HAP-1 (cell line): ENCODE measurements around the gene TIGD3.

Experiments
- DNase-seq, 2 experiments: peaks; one replicate each; pipeline ENCODE4 v3.0.0-alpha.2; 2016 to 2020; ENCODE audit warnings: low spot score in 2 of 2
- H3K27me3 ChIP-seq: fragments of 250-450 bp; sonication (Bioruptor Pico); 2 replicates; pipeline ENCODE4 v1.5.1; 2020; ENCODE audit warnings: low read depth, mild to moderate bottlenecking, moderate library complexity
- H3K36me3 ChIP-seq: fragments of 250-450 bp; sonication (Bioruptor Pico); replicated peaks from 2 replicates; pipeline ENCODE4 v1.5.1; 2020; ENCODE audit warnings: mild to moderate bottlenecking
- H3K4me1 ChIP-seq: fragments of 250-450 bp; sonication (Bioruptor Pico); 2 replicates; pipeline ENCODE4 v1.5.1; 2020; ENCODE audit warnings: mild to moderate bottlenecking
- H3K4me3 ChIP-seq: fragments of 250-450 bp; sonication (Bioruptor Pico); 2 replicates; pipeline ENCODE4 v1.5.1; 2020; ENCODE audit warnings: mild to moderate bottlenecking, moderate library complexity
- H3K9me3 ChIP-seq: fragments of 250-450 bp; sonication (Bioruptor Pico); 2 replicates; pipeline ENCODE4 v1.5.1; 2020; ENCODE audit warnings: mild to moderate bottlenecking, moderate library complexity
- in situ Hi-C: fragments of 300-500 bp; cut with MboI; formaldehyde crosslinking; loops from 3 replicates; pipeline ENCODE4 v1.14.3; 2020; ENCODE audit warnings: low sequenced_read_pairs, inconsistent platforms, mixed read lengths

Gene TIGD3

GRCh38 chr11:65394125-65394536, 39.6 kb downstream of the TIGD3 start:
- no peaks in the 10 kb centered on the region for H3K27me3 ChIP-seq
- H3K9me3 ChIP-seq, result no peaks in the 10 kb centered on the region
- DNase-seq, result no peak
- H3K4me3 ChIP-seq, result no peak overlapping the region
- in situ Hi-C loops, result no loop called here
- H3K36me3 ChIP-seq, result peaks cover 12% of the 10 kb centered on the region
- H3K4me1 ChIP-seq, result no peaks in the 10 kb centered on the region

DNA sequence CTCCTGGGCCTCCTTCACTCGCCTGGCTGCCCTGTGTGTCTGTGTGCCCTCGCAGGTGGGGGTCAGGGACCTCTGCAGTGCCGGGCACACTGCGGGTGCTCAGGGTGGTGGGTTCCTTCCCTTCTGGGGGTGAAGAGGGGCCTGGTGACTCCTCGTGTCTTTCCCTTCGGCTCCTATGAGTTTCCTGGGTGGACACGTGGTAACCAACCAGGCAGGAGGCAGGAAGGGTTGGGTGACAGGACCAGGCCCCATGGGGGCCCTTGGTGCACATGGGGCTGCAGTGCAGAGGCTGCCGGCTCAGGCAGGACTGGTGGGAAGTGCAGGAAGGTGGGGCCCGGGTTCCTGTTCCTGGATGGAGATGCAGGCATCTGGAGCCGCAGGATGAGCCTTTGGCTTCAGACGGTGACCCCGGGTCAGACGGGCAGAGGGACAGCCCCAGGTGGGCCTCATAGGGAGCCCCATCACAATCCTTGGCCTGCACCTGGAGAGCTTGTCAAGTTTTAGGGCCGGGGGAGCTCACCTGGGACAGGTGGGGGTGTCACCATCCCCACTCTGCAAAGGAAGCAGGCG, 41.5 kb downstream of the TIGD3 start:
- H3K4me1 ChIP-seq, result no peaks in the 10 kb centered on the region
- H3K9me3 ChIP-seq, result no peaks in the 10 kb centered on the region
- H3K36me3 ChIP-seq, result peaks cover 12% of the 10 kb centered on the region
- in situ Hi-C loops, result no loop called here
- H3K4me3 ChIP-seq, result no peak overlapping the region
- H3K27me3 ChIP-seq, result no peaks in the 10 kb centered on the region
- DNase-seq, result no peak

DNA sequence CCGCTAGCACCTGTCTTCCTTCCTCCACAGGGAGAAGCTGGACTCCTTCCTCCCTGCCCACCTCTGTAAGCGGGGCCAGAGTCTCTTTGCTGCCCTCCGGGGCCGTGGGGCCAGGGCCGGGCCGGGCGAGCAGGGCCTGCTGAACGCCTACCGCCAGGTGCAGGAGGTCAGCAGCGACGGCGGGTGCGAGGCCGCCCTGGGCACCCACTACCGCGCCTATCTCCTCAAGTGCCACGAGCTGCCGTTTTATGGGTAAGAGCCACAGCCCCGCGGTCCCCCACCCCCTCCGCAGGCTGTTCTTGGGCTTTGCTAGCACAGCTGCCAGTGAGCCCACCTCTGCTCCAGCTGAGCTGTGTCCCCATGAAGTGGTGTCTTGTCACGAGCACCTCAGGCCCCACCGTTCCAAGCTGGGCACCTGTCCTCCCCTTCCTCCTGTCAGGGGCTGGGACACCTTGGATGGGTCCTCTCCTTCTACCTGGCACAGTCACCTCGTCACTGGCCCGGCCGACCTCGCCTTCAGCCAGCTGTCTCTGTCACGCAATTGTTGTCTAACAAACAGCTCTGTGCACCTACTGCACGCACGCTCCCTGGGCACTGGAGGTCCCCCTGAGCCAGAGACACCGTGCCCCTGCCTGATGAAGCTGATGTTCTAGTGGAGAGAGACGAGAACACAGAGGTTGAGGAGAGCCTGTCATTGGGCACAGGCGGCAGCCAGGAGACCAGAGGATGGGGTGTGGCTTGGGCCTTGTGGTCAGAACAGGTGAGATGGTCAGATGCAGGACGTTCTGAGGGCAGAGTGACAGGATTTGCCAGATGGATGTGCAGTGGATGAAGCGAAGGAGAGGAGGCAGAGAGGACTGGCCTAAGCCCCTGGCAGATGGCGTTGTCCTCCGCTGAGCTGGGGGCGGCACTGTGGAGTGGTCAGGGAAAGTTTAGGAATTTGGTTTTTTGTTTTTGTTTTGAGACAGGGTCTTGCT, 42.5 kb downstream of the TIGD3 start:
- H3K27me3 ChIP-seq, result no peaks in the 10 kb centered on the region
- H3K4me1 ChIP-seq, result no peaks in the 10 kb centered on the region
- no peak overlapping the region for H3K4me3 ChIP-seq
- in situ Hi-C loops, result no loop called here
- no peaks in the 10 kb centered on the region for H3K9me3 ChIP-seq
- DNase-seq, result no peak
- peaks cover 12% of the 10 kb centered on the region for H3K36me3 ChIP-seq

DNA sequence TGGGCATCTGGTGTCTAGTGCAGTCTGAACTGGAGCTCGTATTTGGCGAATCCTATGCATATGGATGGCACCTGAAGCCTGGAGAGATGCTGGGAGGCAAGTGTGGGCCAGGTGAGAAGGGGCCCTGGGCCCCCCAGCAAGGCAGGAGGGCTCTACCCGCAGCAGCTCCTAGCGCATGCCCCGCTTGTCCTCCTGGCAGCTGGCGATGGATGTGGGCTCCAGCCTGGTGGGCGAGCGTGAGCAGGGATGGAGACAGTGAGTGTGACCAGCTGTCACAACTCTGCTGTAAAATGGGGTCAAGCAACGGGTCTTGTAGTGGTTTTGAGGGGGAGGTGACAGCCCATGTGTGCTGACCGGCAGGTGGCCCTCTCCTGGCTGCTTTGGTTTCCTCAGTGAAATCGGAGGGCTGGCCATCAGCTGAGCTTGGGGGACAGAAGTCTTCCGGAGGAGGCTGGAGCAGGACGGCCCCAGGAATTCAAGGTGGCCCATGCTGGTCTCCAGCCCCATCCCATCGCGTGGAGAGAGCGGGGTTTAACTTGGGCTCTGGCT, 43.9 kb downstream of the TIGD3 start:
- Histone ChIP-seq H3K36me3 (peaks cover 12% of the 10 kb centered on the region), H3K4me1 (no peaks in the 10 kb centered on the region), H3K4me3 (no peak overlapping the region), H3K27me3 (no peaks in the 10 kb centered on the region), H3K9me3 (no peaks in the 10 kb centered on the region)
- no peak for DNase-seq
- in situ Hi-C loops, result no loop called here

DNA sequence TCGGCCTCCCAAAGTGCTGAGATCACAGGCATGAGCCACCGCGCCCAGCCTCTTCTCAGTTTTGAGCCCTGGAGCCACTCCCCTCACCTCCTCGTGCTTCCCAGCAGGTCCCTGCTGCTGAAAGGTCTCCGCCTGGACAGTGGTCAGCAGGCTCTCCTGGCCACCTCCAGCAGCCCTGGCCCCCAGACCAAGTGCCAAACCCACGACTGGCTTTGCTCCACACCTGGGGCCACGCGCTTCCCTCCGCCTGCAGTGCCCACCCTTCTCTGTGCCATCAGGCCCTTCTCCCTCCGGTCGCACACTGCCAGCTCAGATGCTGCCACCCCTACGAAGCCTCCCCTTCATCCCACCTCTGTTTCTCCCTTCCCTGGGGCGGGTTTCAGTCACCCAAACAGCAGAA, 44.7 kb downstream of the TIGD3 start:
- H3K27me3 ChIP-seq, result no peaks in the 10 kb centered on the region
- H3K9me3 ChIP-seq, result no peaks in the 10 kb centered on the region
- in situ Hi-C loops, result no loop called here
- H3K4me3 ChIP-seq, result no peak overlapping the region
- H3K36me3 ChIP-seq, result peaks cover 12% of the 10 kb centered on the region
- DNase-seq, result no peak
- H3K4me1 ChIP-seq, result no peaks in the 10 kb centered on the region

DNA sequence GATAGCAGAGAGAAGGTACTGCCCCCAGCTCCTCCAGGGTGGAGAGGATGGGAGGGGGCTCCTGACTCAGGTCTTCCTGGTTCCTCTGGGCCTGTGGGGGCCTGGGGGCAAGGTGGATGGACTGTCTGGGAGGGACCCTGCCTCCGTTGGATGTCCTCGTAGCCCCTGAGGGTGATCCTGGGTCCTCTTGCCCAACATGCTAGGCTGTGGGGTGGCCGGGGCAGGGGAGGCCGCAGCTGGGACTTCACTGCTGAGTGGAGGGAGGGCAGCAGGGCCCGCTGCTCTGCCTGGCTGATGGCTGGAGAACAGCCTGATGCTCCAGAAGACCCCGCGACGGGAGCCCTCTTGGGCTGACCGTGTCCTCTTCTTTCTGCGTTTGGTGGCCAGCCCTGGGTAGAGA, 45.3 kb downstream of the TIGD3 start:
- no peak overlapping the region for H3K4me3 ChIP-seq
- no peak for DNase-seq
- H3K36me3 ChIP-seq, result peaks cover 12% of the 10 kb centered on the region
- H3K9me3 ChIP-seq, result no peaks in the 10 kb centered on the region
- in situ Hi-C loops, result no loop called here
- H3K27me3 ChIP-seq, result no peaks in the 10 kb centered on the region
- no peaks in the 10 kb centered on the region for H3K4me1 ChIP-seq

DNA sequence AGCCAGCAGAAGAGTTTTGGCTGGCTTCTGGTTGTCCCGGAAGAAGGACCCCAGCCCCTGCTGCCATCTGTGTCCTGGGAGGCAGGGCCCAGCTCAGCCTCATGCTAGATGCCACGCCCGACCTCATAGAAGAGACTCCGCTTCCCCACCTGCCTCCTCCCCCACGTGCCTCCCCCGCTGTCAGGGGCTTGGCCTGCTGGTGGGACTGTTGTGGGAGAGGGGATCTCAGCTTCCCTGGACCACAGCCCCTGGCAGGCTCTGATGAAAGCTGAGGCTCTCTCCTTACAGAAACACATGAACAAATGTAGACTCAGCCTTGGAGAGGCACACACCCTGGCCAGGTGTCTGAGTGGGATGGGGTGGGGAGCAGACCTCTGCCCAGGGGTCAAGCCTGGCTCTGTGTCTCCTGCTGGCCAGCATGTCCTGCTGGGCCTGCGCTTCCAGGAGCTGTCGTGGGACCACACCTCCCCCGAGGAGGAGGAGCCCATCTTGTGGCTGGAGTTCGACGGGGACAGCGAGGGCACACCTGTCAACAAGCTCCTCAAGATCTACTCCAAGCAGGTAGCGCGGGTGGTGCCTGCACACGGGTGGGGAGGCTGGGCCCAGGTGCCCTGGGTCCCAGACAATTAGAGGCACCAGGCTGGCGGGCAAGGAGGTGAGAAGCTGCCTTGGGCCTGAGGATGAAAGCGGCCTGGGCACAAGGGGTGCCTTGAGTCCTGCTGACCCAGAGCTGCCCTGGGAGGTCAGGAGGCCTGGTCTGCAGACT, 45.9 kb downstream of the TIGD3 start:
- no peak overlapping the region for H3K4me3 ChIP-seq
- no peaks in the 10 kb centered on the region for H3K9me3 ChIP-seq
- peaks cover 18% of the 10 kb centered on the region for H3K36me3 ChIP-seq
- in situ Hi-C loops, result no loop called here
- DNase-seq, result no peak
- H3K27me3 ChIP-seq, result no peaks in the 10 kb centered on the region
- H3K4me1 ChIP-seq, result no peaks in the 10 kb centered on the region

GRCh38 chr11:65401073-65401802, 46.7 kb downstream of the TIGD3 start:
- H3K27me3 ChIP-seq, result no peaks in the 10 kb centered on the region
- no peak overlapping the region for H3K4me3 ChIP-seq
- H3K9me3 ChIP-seq, result no peaks in the 10 kb centered on the region
- in situ Hi-C loops, result no loop called here
- peaks cover 20% of the 10 kb centered on the region for H3K36me3 ChIP-seq
- no peak for DNase-seq
- no peaks in the 10 kb centered on the region for H3K4me1 ChIP-seq

DNA sequence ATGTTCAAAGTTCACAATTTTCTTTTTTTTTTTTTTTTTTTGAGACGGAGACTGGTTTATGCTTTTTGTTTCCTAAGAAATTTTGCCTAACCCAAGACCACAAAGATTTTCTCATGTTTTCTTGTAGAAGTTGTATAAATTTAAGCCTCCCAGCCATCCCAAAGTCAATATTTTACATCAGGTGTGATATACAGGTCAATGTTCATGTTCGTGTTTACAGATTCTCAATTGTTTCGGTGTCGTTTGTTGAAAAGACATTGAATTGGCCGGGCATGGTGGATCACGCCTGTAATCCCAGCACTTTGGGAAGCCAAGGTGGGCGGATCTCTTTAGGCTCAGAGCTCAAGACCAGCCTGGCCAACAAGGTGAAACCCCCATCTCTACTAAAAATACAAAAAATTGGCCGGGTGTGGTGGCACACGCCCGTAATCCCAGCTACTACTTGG, 47.3 kb downstream of the TIGD3 start:
- DNase-seq, result no peak
- in situ Hi-C loops, result no loop called here
- Histone ChIP-seq H3K36me3 (peaks cover 20% of the 10 kb centered on the region), H3K4me1 (no peaks in the 10 kb centered on the region), H3K9me3 (no peaks in the 10 kb centered on the region), H3K4me3 (no peak overlapping the region), H3K27me3 (no peaks in the 10 kb centered on the region)

DNA sequence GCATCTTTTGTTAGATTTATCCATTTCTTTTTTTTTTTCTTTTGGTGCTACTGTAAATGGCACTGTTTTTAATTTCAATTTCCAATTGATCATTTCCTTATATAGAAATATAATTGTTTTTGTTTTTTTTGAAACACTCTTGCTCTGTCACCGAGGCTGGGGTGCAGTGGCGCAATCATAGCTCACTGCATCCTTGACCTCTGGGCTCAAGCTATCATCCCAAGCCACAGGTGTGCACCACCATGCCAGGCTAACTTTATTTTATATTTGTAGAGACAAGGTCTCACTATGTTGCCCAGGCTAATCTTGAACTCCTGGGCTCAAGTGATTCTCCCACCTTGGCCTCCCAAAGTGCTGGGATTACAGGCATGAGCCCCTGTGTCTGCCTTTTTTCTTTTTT, 48.2 kb downstream of the TIGD3 start:
- DNase-seq, result no peak
- H3K36me3 ChIP-seq, result peaks cover 15% of the 10 kb centered on the region
- no peaks in the 10 kb centered on the region for H3K4me1 ChIP-seq
- H3K27me3 ChIP-seq, result no peaks in the 10 kb centered on the region
- no peaks in the 10 kb centered on the region for H3K9me3 ChIP-seq
- in situ Hi-C loops, result no loop called here
- H3K4me3 ChIP-seq, result no peak overlapping the region

DNA sequence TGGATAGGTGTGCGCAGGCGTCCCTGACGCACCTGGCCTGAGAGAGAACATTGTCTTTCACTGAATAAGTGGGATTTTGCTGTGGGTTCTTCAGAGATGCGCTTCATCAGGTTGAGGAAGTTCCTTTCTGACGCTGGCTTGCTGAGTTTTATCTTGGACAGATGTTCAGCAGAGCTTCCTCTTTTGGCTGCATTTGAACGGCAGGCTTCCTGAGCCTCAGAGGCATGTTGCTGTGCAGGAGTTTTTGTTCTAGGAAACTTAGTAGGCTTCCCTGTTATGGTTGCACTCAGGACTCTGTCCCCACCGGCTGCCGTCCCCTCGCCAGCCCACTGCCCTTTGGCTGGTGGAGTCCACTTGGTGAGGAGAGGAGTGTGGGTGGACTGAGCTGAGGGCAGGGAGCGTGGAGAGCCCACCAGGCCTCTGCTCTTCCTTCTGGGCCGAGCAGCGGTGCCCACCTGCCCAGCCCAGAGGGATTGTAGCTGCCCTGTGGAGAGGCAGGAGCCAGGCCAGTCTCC, 49.1 kb downstream of the TIGD3 start:
- H3K4me3 ChIP-seq, result no peak overlapping the region
- H3K9me3 ChIP-seq, result no peaks in the 10 kb centered on the region
- DNase-seq, result no peak
- H3K4me1 ChIP-seq, result no peaks in the 10 kb centered on the region
- H3K36me3 ChIP-seq, result peaks cover 18% of the 10 kb centered on the region
- H3K27me3 ChIP-seq, result no peaks in the 10 kb centered on the region
- in situ Hi-C loops, result no loop called here

- Histone ChIP-seq H3K27me3 (no peaks in the 10 kb centered on the region), H3K9me3 (no peaks in the 10 kb centered on the region), H3K4me1 (no peaks in the 10 kb centered on the region), H3K4me3 (no peak overlapping the region), H3K36me3 (peaks cover 22% of the 10 kb centered on the region)
- in situ Hi-C loops, result no loop called here
- DNase-seq, result no peak
Measured at GRCh38 chr11:65404210-65404609, 49.7 kb downstream of the TIGD3 start.
